NCI-H146 (cell line): ENCODE measurements around the gene ALDH3B2.
"Not testable (repeated sequence)": the region's sequence is repeated elsewhere in the genome, so short reads cannot be mapped to it uniquely, and the experiment has no call there.

ENCODE experiments used
- DNase-seq: peaks from one replicate; lab custom pipeline; 2025; lab: John Stamatoyannopoulos, UW

ALDH3B2 gene, protein sequence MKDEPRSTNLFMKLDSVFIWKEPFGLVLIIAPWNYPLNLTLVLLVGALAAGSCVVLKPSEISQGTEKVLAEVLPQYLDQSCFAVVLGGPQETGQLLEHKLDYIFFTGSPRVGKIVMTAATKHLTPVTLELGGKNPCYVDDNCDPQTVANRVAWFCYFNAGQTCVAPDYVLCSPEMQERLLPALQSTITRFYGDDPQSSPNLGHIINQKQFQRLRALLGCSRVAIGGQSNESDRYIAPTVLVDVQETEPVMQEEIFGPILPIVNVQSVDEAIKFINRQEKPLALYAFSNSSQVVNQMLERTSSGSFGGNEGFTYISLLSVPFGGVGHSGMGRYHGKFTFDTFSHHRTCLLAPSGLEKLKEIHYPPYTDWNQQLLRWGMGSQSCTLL

DNA sequence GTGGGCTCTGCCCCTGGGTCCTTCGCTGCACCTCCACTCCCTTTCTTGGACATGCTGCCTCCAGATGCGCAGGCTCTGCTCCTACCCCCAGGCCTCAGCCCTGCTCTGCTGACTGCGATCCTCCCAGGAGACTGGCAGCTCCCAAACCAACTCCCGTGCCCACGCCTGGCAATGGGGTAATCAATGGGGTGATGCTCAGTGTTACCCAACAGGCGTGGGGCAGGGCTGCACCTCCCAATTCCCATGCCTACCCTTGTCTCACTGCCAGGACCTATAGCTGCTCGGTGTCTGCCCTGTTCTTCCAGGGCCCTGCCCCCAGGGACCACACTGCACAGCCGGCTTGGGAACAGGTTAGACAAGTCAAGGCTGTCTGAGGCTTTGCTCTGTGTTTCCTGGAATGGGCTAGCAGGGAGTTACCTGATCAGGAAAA, at the start of gene ALDH3B2:
ALDH3B2 (minus strand) TSS at position 182 of the 430 bp plus-strand sequence. CDS start 7,688 bp downstream, outside the sequence.
- DNase-seq, result no peak

DNA sequence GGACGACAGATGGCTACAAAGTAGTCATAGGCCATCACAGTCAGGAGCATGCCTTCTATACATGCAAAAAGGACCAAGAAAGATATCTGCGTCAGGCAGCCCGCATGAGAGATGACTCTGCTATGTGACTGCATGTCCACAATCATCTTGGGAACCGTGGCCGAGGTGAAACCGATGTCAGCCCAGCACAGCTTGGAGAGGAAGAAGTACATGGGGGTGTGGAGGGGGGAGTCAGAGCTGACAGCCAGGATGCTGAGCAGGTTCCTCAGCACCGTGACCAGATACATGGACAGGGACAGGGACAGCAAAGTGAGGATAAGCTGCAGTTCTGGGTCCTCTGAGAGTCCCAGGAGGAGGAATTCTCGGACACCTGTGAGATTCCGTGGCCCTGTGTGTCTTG, 48.6 kb upstream of the ALDH3B2 start:
- not testable (repeated sequence) for DNase-seq

DNA sequence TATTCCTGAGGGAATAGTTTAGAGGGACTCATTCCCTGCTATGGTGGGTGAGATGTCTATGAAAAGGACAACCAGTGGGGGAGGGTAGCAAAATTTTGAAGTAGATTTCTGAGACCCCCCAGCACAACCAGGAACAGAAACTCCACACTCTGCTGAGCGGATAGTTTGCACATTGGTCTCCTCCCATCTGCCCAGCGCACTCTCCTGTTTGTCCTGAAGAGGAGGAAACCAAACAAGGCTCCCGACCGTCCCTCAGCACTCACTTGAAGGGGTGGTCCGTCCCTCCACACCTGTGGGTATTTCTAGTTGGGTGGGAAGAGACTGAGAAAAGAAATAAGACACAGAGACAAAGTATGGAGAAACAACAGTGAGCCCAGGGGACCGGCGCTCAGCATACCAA, 41.8 kb upstream of the ALDH3B2 start:
- DNase-seq, result not testable (repeated sequence)

DNA sequence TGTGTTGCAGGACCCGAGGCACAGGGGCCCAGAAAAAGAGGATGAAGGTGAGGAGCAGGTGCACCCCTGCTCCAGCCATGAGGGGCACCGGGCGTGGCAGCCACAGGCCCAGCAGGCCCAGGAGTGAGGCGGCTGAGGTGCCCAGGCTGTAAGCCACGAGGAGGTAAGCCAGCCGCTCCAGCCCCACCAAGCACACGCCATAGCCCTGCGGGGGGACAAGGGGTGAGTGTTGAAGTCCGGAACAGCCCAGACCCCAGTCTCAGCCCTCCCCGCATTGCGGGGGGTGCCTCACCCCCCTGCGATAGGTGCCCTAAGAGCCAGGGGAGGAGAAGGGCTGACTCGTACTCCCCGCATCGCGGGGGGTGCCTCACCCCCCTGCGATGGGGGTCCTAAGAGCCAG, 41.4 kb upstream of the ALDH3B2 start:
- DNase-seq, result not testable (repeated sequence)

DNA sequence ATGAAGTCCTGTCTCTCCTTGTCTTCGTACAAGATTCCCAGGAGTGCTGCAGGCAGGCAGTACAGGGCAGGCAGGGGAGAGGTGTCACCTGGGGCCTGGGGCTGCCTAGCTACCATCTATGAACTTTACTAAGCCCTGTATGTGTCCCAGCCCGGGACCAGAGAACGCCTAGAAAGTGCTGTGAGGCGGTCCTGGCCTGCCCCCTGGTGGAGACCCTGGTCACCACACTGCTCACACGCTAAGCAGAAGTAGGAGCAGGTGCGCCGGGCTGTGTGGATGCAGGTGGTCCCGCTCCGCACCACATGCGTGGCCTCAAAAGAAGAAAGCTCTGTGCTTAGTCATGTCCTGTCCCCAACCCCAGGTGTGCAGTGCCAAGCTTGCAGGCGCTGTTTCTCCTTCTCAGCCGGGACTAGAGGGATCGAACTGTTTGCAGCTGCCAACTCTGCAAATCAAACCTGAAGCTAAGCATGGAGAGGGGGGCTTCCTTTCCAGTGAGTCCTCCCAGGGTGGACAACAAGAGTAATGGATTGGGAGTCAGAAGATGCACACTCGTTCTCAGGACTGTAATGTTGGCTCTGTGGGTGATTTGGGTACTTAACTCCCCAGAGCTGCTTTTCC, 39.6 kb upstream of the ALDH3B2 start:
- not testable (repeated sequence) for DNase-seq

DNA sequence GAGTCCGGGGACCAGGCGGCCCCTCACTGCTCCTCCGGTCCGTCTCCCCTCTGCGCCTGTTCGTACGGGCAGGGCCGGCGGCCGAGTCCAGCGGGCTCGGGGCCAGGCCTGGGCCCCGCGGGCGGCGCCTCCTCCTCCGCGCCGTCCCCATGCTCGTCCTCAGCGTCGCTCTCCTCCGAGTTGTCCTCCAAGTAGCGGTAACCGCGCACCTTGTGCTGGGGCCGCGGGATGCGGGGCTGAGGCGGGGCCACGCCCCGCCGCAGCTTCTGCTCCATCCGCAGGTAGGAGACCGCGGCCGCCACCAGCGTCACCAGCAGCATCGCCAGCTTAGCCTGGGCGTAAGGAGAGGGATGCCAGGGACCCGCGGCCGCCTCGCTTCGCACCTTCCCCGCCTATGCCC, 37.3 kb upstream of the ALDH3B2 start:
- not testable (repeated sequence) for DNase-seq

DNA sequence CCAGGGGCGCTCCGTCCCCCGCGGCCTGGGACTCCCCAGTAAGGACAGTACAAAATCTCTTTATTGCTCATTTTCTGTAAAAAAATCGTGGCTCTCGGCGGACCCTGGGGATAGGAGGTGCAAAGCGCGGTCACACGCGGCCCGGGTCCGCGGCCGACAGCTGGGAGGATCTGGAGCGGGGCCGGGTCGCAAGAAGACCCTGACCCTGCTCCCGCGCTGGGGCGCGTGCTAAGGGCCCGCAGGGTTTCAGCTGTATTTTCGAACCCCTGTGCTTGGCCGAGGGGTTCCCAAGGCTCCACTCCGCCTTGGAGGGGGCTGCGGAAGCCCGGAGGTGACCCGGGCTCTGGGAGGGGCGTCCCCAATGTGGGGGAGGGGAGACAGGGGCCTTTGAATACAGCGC, 36.8 kb upstream of the ALDH3B2 start:
- not testable (repeated sequence) for DNase-seq

DNA sequence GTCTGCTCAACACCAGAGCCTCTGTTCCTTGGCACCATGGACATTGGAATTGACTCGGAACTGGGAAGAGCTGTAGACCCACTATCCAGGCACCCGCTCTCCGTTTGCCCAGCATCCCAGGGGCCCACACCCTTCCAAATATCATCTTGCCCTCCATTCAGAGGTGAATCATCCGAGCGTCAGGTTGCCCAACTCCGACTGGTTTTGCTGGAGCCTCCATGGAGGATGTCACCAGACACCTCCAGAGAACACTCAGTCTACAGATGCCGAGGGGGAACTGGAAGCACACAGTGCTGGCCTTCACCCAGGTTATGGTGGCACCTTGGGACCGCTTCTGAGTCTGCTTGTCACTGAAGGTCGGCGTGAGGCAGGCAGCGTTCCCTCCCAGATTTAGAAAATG, 35.4 kb upstream of the ALDH3B2 start:
- not testable (repeated sequence) for DNase-seq

DNA sequence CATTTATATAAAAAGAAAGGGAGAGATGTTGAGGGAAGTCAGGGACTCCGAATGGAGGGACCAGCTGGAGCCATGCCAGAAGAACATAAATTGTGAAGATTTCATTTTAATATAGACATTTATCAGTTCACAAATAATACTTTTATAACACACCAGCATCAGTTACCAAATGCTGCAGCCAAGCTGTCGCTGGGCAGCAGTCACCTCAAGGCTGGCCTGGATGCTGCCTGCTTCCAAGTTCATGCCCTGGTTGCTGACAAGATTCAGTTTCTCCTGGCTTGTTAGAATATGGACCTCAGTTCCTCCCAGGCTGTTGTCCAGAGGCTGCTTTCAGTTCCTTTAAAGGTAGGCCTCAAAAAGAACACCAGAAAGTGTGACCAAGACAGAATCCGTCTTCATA, 30.8 kb upstream of the ALDH3B2 start:
- DNase-seq, result no peak

DNA sequence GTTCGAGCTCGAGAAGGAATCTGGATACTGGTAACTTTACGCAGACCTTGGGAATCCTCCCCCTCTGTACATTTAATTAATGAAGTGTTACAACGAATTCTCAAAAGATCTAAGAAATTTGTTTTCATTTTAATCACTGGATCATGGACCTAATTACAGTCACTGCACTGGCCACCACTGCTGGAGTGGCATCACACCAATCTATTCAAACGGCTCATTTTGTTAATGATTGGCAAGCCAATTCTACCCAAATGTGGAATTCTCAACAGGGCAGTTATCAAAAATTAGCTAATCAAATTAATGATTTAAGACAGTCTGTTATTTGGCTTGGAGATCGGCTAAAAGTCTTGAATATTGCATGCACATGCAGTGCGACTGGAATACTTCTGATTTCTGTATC, 30.1 kb upstream of the ALDH3B2 start:
- no peak for DNase-seq

DNA sequence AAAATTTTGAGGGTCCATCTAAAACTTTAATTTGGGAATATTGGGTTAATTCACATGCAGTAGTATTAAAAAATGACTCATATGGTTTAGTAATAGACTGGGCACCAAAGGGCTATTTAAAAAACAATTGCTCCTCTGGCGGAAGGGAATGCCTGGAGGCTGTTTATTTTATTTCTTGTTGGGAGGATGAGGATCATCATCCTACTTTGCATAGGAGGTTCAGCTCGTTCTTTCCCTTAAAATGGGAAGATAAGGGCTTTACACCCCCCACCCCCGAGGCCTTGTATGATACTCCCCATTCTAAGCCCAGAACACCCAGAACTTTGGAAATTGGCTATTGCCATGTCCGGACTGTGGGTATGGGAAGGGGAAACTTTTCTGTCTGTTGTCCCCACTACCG, 29.3 kb upstream of the ALDH3B2 start:
- not testable (repeated sequence) for DNase-seq

DNA sequence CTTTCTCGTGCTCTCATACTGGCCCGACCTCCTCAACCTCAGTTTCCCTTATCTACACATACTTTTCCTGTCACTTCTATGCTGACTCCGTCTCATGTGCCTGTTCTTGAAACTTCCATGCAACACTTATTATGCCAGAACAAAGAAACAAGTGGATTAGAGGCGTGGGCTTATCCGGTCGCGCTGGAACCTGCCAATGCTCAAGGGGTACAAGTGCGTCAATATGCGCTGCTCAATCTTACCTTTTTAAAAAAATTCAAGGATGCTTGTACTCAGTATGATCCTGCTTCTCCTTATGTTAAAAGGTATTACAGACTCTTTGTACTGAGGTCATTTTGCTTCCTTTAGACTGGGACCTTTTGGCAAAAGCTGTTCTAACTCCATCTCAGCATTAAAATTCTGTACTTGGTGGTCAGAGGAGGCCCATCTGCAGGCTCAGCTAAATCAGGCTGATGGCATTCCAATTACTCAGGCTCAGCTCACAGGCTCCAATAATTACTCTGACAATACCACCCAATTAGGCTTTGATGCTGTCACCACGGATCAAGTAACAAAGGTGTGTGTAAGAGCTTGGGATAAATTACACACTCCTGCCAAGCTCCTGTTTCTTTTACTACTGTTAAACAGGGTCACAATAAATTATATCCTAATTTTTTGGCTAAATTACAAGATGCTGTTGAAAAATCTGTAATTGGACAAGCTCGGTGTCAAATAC, 26.3 kb upstream of the ALDH3B2 start:
- DNase-seq, result peak; percentile 18

DNA sequence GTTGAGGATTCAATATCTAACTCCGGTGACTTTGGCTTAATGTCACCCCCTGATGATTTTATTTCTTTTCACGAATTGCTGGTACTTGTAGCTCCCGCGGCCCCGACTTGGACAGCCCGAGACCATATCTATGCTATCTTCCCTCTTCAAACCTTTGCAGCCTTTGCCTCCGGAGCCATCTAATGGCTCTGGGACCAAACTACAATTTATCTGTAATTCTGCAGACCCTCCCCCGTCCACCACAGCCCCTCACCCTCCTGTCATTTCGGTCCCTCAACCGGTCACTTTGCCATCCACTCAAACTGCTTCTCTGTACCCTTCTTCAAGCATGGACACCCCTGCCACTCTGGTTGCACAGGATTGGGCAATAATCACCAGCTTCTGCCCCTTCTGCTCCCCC, 25.7 kb upstream of the ALDH3B2 start:
- DNase-seq, result no peak

DNA sequence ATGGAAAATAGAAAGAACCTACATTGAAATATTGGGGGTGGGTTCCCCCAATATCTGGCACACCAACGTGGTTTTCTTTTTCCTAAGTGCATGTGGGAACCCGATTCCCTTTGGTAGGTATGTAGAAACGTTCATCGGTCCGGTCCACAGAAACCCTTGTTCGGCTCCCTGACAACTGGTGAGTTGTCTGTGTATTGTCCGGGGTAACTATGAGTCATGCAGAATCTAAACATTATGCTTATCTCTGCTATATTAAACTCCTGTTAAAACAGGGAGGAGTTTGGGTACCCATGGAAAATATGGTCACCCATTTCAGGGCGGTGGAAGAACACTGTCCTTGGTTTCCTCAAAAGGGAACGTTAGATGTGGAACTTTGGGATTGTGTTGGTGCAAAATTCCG, 25.1 kb upstream of the ALDH3B2 start:
- no peak for DNase-seq

DNA sequence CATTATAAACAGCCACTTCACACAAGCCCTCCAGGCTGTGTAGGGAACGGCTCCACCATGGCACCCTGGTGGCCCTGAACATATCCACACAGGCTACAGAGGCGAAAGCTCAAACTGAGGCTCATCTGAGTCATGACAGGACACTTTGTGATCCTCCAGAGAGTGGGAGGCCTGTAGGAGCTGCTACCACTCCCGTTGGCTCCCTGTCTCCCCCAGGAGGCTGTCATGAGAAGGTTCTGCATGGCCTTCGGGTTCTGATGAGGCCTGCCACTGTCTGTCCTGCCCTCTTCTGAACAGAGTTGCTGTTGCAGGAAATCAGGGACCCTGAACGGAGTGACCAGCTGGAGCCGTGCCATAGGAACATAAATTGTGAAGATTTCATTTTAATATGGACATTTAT, 23.8 kb upstream of the ALDH3B2 start:
- no peak for DNase-seq

DNA sequence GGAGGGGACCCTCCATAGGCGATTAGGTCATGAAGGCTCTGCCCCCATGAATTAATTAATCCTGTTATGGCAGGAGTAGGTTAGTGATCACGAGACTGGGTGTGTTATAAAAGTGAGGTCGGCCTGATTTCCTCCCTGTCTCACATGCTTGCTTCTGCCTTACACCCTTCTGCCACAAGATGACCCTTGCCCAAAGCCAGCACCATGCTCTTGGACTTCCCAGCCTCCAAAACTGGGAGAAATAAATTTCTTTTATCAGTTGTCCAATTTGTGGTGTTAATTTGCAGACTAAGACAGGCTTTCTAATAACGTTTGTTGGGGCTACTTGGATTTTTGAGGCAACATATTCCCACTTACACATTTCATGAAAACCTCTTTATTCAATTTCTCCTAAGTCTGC, 23.4 kb upstream of the ALDH3B2 start:
- DNase-seq, result no peak

DNA sequence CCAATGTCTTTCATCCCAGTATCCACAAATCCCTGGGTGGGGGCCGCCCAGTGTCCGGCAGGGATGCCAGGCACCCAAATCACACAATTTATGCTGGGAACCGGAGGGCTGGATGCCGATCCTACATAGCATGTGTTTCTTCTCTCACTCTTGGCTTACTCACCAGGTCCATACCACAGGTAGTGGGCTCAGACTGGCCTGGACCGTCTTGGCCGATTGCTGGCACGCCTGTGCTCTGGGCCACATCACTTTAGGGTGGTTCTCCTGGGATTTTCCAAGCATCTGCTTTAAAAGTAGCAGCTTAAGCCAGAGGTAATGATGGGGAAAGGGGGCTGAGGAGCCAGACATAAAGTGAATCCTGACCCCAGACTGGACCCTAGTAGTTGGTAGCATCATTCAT, 22.6 kb upstream of the ALDH3B2 start:
- no peak for DNase-seq

DNA sequence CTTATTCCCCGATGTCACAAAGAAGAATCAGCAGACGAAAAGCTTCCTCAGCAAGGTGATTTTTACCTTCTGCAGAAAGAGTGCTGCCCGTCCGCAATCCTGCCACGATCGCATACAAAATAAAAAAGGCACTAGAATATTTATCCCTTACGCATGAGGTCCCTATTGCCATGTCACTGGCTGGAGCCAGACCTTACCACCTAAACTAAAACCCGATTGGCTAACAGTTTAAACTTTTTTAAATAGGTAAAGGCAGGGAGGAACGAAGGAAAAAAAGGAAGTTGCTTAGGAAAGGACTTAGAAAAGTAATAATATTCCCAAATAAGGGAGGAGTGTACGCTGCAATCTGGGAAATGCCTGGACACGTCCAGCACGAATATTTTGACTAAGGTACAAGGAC, 21.2 kb upstream of the ALDH3B2 start:
- DNase-seq, result no peak

DNA sequence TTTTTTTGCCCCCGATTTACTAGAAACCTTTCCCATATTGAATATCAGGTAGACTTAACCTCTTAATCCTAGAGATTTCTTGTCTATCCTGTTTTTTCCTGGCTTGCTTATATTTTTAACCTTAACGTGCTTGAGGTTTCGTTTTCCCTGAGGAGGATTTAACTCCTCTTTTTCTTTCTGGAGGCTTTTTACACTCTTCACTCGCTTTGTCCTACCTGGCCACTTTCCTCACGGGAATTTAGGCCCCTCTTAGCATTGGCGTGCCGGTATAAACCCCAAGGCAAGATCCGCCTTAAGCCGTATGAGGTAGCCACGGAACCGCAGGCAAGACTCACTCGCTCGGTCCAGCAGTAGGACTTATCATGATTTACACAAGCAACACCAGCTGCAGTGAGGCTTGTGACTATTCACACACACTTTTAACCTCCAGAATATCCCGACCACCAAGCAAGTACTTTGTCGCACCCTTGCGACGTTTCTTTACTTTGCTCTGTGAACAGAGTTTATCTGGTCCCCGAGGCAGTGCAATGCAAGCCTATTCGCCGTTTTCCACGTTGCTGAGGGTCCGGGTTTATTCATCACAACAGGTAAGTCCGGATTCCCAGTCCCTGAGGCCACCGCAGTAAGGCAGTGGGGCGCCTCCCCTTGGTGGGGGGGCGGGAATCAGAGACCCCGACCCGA, 20.6 kb upstream of the ALDH3B2 start:
- DNase-seq, result no peak

DNA sequence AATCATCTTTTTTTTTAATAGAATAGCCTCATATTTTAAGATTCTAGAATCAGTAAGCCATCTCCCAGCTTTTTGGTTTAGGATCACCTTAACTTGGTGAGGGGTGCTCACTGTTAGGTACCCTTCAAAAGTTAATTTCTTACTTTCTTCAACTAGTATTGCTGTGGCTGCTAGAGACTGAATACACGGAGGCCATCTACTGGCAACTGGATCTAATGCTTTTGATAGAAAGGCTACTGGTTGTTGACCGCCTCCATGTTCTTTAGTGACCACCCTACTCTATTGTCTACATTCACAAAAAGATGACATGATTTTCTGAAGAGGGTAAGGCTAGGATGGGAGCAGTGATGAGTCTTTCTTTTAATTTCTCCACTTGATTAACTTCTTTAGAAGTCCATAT, 16.7 kb upstream of the ALDH3B2 start:
- DNase-seq, result no peak

DNA sequence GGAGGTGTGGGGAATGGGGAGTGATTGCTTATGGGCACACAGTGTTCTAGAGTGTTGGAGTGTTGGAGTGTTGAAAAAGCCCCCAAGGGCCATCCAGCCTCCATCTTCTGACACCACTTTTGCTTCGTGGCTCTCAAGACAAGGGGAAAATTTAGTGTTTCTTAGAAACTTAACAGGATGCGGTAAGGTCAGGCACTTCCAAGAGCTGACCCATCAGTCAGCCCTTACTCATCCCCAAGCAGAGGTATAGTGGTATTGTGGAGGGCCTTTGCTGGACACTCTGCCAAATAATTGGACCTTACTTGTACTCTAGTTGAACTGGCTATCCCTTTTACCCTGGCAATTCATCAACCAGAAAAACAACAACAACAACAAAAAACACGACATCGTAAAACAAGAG, 14.8 kb upstream of the ALDH3B2 start:
- DNase-seq, result no peak

DNA sequence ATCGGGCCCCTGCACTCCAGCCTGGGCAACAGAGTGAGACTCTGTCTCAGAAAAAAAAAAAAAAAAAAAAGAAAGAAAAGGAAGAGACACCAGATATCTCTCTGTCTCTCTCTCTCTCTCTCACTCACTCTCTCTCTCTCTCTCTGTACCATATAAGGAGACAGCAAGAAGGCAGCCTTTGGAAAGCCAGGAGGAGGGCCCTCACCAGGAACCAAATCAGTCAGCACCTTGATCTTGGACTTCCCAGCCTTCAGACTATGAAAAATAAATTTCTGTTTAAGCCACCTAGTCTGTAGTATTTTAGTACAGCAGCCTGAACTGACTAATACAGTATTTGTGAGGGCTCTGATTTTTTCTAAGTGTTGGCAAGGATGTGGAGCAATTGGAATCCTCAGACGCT, 13.6 kb upstream of the ALDH3B2 start:
- DNase-seq, result no peak
